HG02884 (cell line): Measurements from ENCODE around the gene TRNAU1AP.

Experiments
- ATAC-seq: cut with Tn5 transposase; IDR thresholded peaks from one replicate; pipeline ENCODE4 v1.9.1; 2021; ENCODE audit warnings: mild to moderate bottlenecking, moderate library complexity; ENCODE audit not compliant: unreplicated experiment

TRNAU1AP gene

GRCh38 chr1:28604411-28604810 is 51.5 kb downstream of the TRNAU1AP start:
- no peak for ATAC-seq

DNA sequence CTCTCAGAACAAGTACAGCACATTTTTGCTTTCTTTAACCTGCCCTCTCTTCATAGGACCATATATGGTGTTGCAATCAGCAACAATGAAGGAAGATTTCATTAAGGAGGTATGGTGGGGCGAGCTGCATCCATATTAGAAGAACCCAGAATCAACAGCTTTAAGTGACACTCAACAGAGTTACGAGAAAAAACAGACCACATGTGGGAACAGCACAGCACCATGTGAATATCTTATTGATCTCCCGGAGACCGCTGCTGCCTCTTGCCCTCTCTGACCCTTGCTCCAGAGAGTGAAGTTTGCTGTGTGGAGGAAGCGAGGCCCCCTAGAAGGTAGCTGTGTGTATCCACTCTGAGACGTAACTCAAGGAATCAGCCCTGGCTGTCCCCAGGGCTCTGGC is 52.1 kb downstream of the TRNAU1AP start:
- no peak for ATAC-seq

DNA sequence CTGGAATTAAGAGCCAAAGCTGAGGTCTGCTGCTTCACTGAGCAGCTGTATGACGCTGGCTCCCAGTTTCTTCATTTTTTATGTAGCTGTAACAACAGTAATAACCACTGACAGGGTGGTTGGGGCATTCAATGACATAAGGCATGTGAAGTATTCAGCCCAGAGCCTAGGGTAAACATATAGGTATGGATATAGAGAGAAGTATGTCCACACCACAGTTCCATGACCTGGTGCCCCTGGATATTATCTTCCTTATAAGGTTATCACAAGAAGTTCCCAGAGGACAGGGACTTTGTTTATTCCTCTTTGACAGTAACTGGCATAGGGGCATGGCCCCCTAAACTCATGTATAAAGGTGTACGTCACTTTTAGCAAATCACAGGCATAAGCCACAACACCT is 53.9 kb downstream of the TRNAU1AP start:
- no peak for ATAC-seq

DNA sequence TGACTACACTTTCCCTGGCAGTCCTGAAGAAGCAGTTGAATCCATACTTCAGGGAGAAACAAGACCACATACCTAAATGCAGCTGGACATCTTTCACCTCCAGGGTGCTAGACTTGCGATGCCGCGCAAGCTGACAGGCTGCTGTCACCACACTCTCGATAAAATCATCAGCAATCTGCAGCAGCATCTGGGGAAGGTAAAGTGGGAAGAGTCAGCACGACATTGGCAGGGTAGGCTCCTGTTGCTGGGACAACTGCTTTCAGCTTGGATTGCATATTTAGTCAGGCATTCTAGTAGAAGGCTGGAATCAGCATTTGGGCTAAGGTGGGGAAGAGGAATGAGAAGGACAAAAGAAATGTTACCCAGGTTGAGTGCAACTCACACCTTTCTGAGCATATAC is 60.3 kb downstream of the TRNAU1AP start:
- ATAC-seq: no peak
